ENCODE data around the gene SZT2. TPM values are rescaled to one million over a fixed set of nuclear protein-coding genes. Genes with fewer than 3 reads are reported as not detected.

The SZT2 gene
- total and polyA plus RNA-seq, 2 of the 13 experiments (the other 11 are each of a cell fraction or from before 2014, with no cell fraction given), result 8.0 to 8.8 TPM

GRCh38 chr1:43367904-43368645, 21.6 kb upstream of the SZT2 start, which contains the start of gene ELOVL1 (continued):
- TF ChIP-seq ZNF142 (CRISPR knock-in tag; IDR thresholded peaks at IDR 0.05) (peak; percentile 87), ZBTB1 (CRISPR knock-in tag; IDR thresholded peaks at IDR 0.05; ENCODE audit: borderline replicate concordance) (0 out of 2 replicates have a peak, but pooled peaks have one; percentile 40), LBX2 (CRISPR knock-in tag; IDR thresholded peaks at IDR 0.05; ENCODE audit: borderline replicate concordance) (peak; percentile 77; the same call in 1 of the 2 replicates), ZNF713 (CRISPR knock-in tag; IDR thresholded peaks at IDR 0.05) (0 out of 2 replicates have a peak, but pooled peaks have one; percentile 82), ZNF407 (CRISPR knock-in tag; IDR thresholded peaks at IDR 0.05; ENCODE audit: not compliant biosample characterization) (peak; percentile 87), ZFP91 (CRISPR knock-in tag; IDR thresholded peaks at IDR 0.05; ENCODE audit: borderline replicate concordance) (peak; percentile 85), ZNF124 (CRISPR knock-in tag; IDR thresholded peaks at IDR 0.05) (peak; percentile 86; the same call in 1 of the 2 replicates), SMAD3 (CRISPR knock-in tag; IDR thresholded peaks at IDR 0.05) (peak; percentile 47; the same call in 1 of the 2 replicates), PHF20 (CRISPR knock-in tag; IDR thresholded peaks at IDR 0.05) (peak; percentile 65), ZNF598 (CRISPR knock-in tag; IDR thresholded peaks at IDR 0.05; ENCODE audit: borderline replicate concordance) (peak; percentile 91), RFXANK (CRISPR knock-in tag; IDR thresholded peaks at IDR 0.05) (0 out of 2 replicates have a peak, but pooled peaks have one; percentile 33)
